ENCODE measurements around the gene GLDN. TPM values are rescaled to one million over a fixed set of nuclear protein-coding genes. Genes with fewer than 3 reads are reported as not detected.

The GLDN gene
- total RNA-seq, 3 donors from 2014 or later (not counting 1 experiment from before 2014, with no cell fraction given): not detected

DNA sequence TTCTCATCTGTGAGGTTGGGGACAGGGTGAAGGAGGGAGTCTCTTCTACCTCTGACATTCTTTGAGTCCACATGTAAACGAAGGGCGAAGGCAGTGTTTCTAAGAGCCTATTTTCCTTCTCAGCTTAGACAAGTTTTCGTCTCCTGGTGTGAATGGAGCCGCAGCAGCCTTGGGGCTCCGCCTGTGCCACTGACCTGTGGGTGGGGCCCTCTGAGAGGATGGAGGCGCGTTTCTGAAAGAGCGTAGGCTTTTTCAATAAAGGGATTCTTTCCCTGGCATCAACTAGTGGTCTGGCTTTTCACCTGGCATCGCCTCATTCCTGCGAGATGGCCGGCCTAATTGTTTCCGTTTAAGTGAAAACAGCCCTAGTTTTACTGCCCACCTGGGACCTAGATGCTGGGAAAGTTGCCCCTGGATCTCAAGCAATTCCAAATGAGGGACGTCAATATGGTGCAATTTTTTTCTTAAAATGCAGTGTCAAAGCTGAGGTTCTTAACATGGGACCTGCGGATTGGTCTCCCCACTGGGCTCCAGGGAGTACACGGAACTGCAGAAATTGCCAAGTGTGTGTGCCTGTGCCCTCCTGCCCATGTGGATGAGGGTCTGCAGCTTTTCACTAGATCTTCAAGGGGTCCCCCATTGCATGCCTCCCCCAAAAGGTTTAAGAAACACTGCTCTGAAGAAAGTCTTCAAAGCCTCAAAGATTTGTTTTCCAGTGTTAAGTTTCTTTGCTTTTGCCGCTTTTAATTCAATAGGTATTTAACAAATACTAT is 958 bp downstream of the GLDN start:
- no peak overlapping the region for H3K4me3 ChIP-seq (ENCODE audit: low read length)
- Mint-ChIP-seq H3K4me1 (no peaks in the 10 kb centered on the region), H3K36me3 (no peaks in the 10 kb centered on the region), H3K9me3 (no peaks in the 10 kb centered on the region), H3K27me3 (ENCODE audit: low read depth in 2 of 2) (peaks cover 11 to 33% of the 10 kb centered on the region in 2 donors), H3K4me3 (no peak overlapping the region), H3K27ac (no peak overlapping the region)
- peaks cover 2% of the 10 kb centered on the region for H3K27me3 ChIP-seq (ENCODE audit: control insufficient read depth, insufficient read depth, low read length)
- no peaks in the 10 kb centered on the region for H3K36me3 ChIP-seq (ENCODE audit: control insufficient read depth, insufficient read depth, low read length)
- TF ChIP-seq, protein P1, sequence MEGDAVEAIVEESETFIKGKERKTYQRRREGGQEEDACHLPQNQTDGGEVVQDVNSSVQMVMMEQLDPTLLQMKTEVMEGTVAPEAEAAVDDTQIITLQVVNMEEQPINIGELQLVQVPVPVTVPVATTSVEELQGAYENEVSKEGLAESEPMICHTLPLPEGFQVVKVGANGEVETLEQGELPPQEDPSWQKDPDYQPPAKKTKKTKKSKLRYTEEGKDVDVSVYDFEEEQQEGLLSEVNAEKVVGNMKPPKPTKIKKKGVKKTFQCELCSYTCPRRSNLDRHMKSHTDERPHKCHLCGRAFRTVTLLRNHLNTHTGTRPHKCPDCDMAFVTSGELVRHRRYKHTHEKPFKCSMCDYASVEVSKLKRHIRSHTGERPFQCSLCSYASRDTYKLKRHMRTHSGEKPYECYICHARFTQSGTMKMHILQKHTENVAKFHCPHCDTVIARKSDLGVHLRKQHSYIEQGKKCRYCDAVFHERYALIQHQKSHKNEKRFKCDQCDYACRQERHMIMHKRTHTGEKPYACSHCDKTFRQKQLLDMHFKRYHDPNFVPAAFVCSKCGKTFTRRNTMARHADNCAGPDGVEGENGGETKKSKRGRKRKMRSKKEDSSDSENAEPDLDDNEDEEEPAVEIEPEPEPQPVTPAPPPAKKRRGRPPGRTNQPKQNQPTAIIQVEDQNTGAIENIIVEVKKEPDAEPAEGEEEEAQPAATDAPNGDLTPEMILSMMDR (IDR thresholded peaks at IDR 0.05): no peak
- H3K27ac ChIP-seq (ENCODE audit: low read length): no peak overlapping the region
- no peaks in the 10 kb centered on the region for H3K9me3 ChIP-seq (ENCODE audit: control insufficient read depth, insufficient read depth, low read length)
- intact Hi-C loops (cut with micrococcal nuclease): no loop called here
- no peaks in the 10 kb centered on the region for H3K4me1 ChIP-seq (ENCODE audit: control insufficient read depth, insufficient read depth, low read length)
- WGBS (ENCODE audit: insufficient coverage): 66% methylated on average over 16 of the region's 16 CpGs
- ATAC-seq (no peak), DNase-seq (no peak)

DNA sequence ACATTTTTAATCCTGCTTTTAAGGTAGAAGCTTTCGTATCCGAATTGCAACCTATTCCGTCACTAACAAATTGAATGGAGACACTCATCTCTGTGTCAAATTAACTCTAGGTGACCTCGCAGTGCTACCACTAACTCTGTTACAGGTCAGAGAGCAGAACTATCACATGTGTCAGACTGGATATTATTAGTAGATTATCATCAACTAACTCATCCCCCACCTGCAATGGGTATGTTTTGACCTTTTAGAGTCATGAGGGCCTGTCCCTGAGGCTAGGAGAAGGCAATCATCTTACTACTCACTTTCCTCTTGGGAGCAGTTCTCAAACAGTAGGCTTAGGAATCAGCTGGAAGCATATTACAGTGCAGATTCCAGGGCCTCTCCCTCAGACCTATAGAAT is 2.0 kb downstream of the GLDN start:
- TF ChIP-seq, protein P1 (IDR thresholded peaks at IDR 0.05): no peak
- intact Hi-C loops (cut with micrococcal nuclease): no loop called here
- Mint-ChIP-seq H3K4me3 (no peak overlapping the region), H3K27ac (no peak overlapping the region), H3K9me3 (no peaks in the 10 kb centered on the region), H3K4me1 (no peaks in the 10 kb centered on the region), H3K27me3 (ENCODE audit: low read depth in 2 of 2) (peaks cover 11 to 33% of the 10 kb centered on the region in 2 donors), H3K36me3 (no peaks in the 10 kb centered on the region)
- Histone ChIP-seq H3K4me3 (ENCODE audit: low read length) (no peak overlapping the region), H3K4me1 (ENCODE audit: control insufficient read depth, insufficient read depth, low read length) (no peaks in the 10 kb centered on the region), H3K27me3 (ENCODE audit: control insufficient read depth, insufficient read depth, low read length) (peaks cover 2% of the 10 kb centered on the region), H3K27ac (ENCODE audit: low read length) (no peak overlapping the region), H3K9me3 (ENCODE audit: control insufficient read depth, insufficient read depth, low read length) (no peaks in the 10 kb centered on the region), H3K36me3 (ENCODE audit: control insufficient read depth, insufficient read depth, low read length) (no peaks in the 10 kb centered on the region)
- DNase-seq (no peak), ATAC-seq (no peak)
- 94% methylated on average over 3 of the region's 4 CpGs for WGBS (ENCODE audit: insufficient coverage)

DNA sequence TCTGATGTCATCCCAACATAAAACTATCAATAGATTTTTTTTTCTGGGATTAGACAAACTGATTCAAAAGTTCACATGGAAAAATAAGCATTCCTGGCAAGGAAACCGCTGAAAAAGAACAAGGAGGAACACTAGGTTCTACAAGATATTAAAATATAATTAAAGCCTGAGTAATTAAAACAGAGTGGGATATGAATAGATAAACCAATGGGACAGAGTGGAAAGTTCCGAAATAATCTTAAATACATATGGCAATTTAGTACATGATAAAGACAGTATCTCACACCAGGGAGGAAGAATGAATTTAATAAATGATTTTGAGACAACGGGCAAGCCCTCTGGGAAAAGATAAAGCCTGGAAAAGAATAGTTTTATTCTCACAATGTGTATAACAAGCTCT is 4.7 kb downstream of the GLDN start:
- H3K4me3 ChIP-seq (ENCODE audit: low read length): no peak overlapping the region
- no peaks in the 10 kb centered on the region for H3K4me1 ChIP-seq (ENCODE audit: control insufficient read depth, insufficient read depth, low read length)
- peaks cover 15 to 33% of the 10 kb centered on the region in 2 donors for H3K27me3 Mint-ChIP-seq (ENCODE audit: low read depth in 2 of 2)
- no peak overlapping the region for H3K27ac ChIP-seq (ENCODE audit: low read length)
- WGBS (ENCODE audit: insufficient coverage): no CpG with 5 or more reads among the region's 3 CpGs
- H3K36me3 Mint-ChIP-seq: no peaks in the 10 kb centered on the region
- H3K9me3 ChIP-seq (ENCODE audit: control insufficient read depth, insufficient read depth, low read length): no peaks in the 10 kb centered on the region
- no peaks in the 10 kb centered on the region for H3K9me3 Mint-ChIP-seq
- no peak overlapping the region for H3K27ac Mint-ChIP-seq
- no peak for ATAC-seq
- TF ChIP-seq, protein P1 (IDR thresholded peaks at IDR 0.05): no peak
- no peak for DNase-seq
- no peaks in the 10 kb centered on the region for H3K4me1 Mint-ChIP-seq
- peaks cover under 1% of the 10 kb centered on the region for H3K27me3 ChIP-seq (ENCODE audit: control insufficient read depth, insufficient read depth, low read length)
- H3K4me3 Mint-ChIP-seq: no peak overlapping the region
- H3K36me3 ChIP-seq (ENCODE audit: control insufficient read depth, insufficient read depth, low read length): no peaks in the 10 kb centered on the region
- intact Hi-C loops (cut with micrococcal nuclease): no loop called here

DNA sequence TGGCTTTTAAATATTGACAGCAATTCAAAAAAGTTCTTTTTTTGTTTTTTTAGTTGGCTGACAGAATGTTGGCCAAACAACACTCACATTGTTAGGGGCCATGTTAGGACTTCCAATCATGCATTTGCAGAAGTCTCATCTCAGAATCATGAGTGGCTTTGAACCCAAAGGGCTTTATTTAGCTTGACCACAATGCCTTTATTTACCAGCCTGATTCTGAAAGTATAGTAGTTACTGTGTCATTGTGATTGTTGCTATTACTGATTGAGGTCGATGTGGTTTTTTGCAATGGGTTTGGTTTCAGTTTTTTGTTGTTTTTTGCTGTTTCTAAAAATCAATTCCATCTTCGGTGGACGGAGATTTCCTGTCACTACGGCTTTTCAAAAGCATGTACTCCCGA is 7.2 kb downstream of the GLDN start:
- intact Hi-C loops (cut with micrococcal nuclease): no loop called here
- H3K4me1 ChIP-seq (ENCODE audit: control insufficient read depth, insufficient read depth, low read length): no peaks in the 10 kb centered on the region
- no peak overlapping the region for H3K4me3 ChIP-seq (ENCODE audit: low read length)
- no peaks in the 10 kb centered on the region for H3K9me3 ChIP-seq (ENCODE audit: control insufficient read depth, insufficient read depth, low read length)
- ATAC-seq: no peak
- 36% methylated on average over 5 of the region's 5 CpGs for WGBS (ENCODE audit: insufficient coverage)
- Mint-ChIP-seq H3K9me3 (no peaks in the 10 kb centered on the region), H3K4me3 (no peak overlapping the region), H3K27me3 (ENCODE audit: low read depth in 2 of 2) (peaks cover 7 to 21% of the 10 kb centered on the region in 2 donors), H3K36me3 (no peaks in the 10 kb centered on the region), H3K4me1 (no peaks in the 10 kb centered on the region), H3K27ac (no peak overlapping the region)
- TF ChIP-seq, protein P1 (IDR thresholded peaks at IDR 0.05): no peak
- no peaks in the 10 kb centered on the region for H3K36me3 ChIP-seq (ENCODE audit: control insufficient read depth, insufficient read depth, low read length)
- H3K27ac ChIP-seq (ENCODE audit: low read length): no peak overlapping the region
- no peak for DNase-seq
- H3K27me3 ChIP-seq (ENCODE audit: control insufficient read depth, insufficient read depth, low read length): no peaks in the 10 kb centered on the region
